Cardiac fibroblast (primary cell): ENCODE results near the gene ANKS1B.
"Not testable (repeated sequence)": the region's sequence is repeated elsewhere in the genome, so short reads cannot be mapped to it uniquely, and the experiment has no call there.

Experiments used
- DNase-seq, 2 donors: peaks; one replicate each; pipeline versions ENCODE4 v3.0.0 to v3.0.0-alpha.2; 2010; ENCODE audit warnings: low read depth in 2 of 2
- H3K4me3 ChIP-seq, 2 donors: replicated peaks in 1 of 2; 1 replicate in 1 of 2; 2 replicates in 1 of 2; pipeline ENCODE4 v1.5.1; 2011; ENCODE audit warnings: low read depth in 2 of 2, low read length in 2 of 2, mild to moderate bottlenecking in 2 of 2, moderate library complexity in 1 of 2
- TF ChIP-seq, protein P1 (sequence below): IDR thresholded peaks from one replicate; pipeline ENCODE4 v1.5.1; 2011; ENCODE audit warnings: low read depth, mild to moderate bottlenecking, low read length, inconsistent platforms

The ANKS1B gene

GRCh38 chr12:99722690-99723486, 261.8 kb downstream of the ANKS1B start:
- TF ChIP-seq, protein P1, sequence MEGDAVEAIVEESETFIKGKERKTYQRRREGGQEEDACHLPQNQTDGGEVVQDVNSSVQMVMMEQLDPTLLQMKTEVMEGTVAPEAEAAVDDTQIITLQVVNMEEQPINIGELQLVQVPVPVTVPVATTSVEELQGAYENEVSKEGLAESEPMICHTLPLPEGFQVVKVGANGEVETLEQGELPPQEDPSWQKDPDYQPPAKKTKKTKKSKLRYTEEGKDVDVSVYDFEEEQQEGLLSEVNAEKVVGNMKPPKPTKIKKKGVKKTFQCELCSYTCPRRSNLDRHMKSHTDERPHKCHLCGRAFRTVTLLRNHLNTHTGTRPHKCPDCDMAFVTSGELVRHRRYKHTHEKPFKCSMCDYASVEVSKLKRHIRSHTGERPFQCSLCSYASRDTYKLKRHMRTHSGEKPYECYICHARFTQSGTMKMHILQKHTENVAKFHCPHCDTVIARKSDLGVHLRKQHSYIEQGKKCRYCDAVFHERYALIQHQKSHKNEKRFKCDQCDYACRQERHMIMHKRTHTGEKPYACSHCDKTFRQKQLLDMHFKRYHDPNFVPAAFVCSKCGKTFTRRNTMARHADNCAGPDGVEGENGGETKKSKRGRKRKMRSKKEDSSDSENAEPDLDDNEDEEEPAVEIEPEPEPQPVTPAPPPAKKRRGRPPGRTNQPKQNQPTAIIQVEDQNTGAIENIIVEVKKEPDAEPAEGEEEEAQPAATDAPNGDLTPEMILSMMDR, result no peak
- no peak overlapping the region for H3K4me3 ChIP-seq
- DNase-seq, result no peak

- no peak for DNase-seq
- no peak overlapping the region for H3K4me3 ChIP-seq
- TF ChIP-seq, protein P1, result no peak
Observed at GRCh38 chr12:99721715-99722275, 262.9 kb downstream of the ANKS1B start.

- H3K4me3 ChIP-seq, DNase-seq: not testable (repeated sequence)
Observed at GRCh38 chr12:99720083-99720465, 264.7 kb downstream of the ANKS1B start.

GRCh38 chr12:99719411-99720082, 265.2 kb downstream of the ANKS1B start:
- not testable (repeated sequence) for DNase-seq, H3K4me3 ChIP-seq

DNA sequence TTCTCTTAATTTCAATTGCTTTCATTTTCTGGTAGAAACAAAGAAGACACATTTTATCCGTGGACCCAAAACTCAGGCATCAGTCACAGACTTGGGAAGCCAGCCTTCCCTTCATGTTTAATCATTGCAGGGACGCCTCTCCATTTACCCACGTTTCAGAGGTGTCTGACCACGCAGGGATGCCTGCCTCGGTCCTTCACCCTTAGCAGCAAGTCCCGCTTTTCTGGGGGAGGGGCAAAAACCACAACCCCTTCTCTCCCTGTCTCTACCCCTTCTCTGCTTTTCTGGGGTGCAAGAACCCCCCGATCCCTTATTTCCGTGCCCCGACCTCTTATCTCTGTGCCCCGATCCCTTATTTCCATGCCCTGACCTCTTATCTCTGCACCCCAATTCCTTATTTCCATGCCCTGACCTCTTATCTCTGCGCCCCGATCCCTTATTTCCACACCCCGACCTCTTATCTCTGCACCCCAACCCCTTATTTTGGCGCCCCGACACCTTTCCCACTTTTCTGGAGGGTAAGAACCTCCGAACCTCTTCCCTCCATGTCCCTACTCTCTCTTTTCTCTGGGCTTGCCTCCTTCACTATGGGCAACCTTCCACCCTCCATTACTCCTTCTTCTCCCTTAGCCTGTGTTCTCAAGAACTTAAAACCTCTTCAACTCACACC, 268.8 kb downstream of the ANKS1B start:
- DNase-seq, H3K4me3 ChIP-seq: not testable (repeated sequence)

DNA sequence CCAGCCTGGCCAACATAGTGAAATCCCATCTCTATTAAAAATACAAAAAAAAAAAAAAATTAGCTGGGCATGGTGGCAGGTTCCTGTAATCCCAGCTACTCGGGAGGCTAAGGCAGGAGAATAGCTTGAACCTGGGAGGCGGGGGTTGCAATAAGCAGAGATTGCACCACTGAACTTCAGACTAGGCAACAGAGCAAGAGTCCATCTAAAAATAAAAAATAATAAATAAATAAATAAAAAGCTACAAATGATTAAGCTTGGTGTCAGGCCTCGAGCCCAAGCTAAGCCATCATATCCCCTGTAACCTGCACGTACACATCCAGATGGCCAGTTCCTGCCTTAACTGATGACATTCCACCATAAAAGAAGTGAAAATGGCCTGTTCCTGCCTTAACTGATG, 269.8 kb downstream of the ANKS1B start:
- H3K4me3 ChIP-seq, DNase-seq: not testable (repeated sequence)

DNA sequence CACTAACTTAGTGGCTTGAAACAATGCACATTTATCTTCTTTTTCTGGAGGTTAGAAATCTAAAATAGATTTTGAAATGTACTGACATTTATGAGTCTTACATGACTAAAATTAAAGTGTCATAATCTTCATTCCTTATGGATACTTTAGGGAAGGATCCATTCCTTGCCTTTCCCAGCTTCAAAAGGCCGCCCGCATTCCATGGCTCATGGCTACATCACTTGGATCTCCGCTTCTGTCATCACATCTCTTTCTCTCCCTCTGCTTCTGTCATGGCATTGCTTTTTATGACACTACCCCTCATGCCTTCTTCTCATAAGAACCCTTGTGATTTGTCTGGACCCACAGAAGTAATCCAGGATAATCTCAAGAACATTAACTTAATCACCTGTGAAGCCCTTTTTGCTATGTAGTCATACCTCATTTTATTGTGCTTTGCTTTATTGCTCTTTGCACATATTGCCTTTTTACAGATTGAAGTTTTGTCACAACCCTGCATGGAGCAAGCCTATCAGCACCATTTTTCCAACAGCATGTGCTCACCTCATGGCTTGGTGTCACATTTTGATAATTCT, 270.7 kb downstream of the ANKS1B start:
- no peak overlapping the region for H3K4me3 ChIP-seq
- no peak for DNase-seq
- TF ChIP-seq, protein P1, result no peak

GRCh38 chr12:99712281-99712680, 272.5 kb downstream of the ANKS1B start:
- TF ChIP-seq, protein P1, result no peak
- no peak overlapping the region for H3K4me3 ChIP-seq

More at GRCh38 chr12:99712281-99712680, 272.5 kb downstream of the ANKS1B start:
- no peak for DNase-seq
